ENCODE results near the gene CHRNA4. TPM values are rescaled to one million over a fixed set of nuclear protein-coding genes. Genes with fewer than 3 reads are reported as not detected.

CHRNA4 gene
- polyA plus RNA-seq, 1 of the 3 experiments (the other 2 are of a cell fraction), result not detected

DNA sequence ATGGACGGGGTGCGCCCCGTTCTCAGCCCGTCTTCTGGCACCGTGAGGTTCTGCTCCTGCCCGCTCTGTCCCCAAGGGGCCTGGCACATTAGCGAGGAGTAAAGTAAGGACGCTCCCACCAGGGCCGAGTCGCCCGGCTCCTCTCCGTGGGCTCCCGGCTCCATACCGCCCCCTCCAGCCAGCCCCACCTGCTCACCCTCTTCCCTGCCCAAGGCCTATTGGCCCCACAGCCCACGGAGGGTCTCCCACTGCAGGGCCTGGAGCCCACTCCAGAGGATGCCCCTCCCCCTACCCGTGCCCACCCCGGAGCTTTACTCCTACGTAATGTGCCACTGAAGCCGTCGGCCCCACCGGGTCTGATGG, 47.5 kb upstream of the CHRNA4 start (continued):
- TF ChIP-seq RFX5 (IDR thresholded peaks at IDR 0.05; ENCODE audit: low read length), result no peak

DNA sequence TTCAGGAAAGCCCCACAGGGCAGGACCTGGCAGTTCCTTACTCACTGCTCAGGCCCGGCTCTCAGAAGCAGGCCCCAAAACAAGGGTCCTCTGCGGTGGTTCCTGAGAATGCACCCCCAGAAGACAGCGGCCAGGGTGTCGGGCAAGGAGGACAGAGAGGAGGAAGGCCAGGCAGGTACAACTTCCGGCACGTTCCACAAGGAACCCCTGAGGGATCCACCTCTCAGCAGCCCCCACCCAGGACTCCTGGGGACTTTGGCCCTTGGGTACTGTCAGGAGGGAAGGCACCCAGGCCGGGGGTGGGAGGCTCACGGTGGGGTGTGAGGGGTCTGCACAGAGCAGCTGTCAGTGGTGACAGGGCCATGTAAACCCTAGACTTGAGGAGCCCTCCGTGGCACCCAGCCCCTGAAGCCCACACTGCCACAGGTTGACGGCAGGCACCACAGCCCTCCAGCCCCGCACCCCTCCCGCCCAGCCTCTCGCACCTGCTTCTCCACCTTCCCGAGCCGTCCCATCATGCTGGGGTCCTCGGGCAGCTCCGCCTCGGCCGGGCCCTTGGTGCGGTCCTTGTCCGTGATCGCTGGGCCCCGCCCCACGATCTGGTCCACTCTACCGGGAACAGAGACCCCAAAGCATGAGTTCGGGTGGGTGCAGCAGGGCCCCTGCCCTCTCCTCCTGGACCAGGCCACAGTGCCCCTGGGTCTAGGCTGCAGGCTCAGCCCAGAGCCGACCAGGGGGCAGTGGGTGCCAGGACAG, 47.0 kb upstream of the CHRNA4 start:
- H3K9me2 ChIP-seq, result no peaks in the 10 kb centered on the region
- H3K79me2 ChIP-seq (ENCODE audit: insufficient read depth), result no peaks in the 10 kb centered on the region
- H3K9ac ChIP-seq, result no peak overlapping the region
- TF ChIP-seq NRF1 (IDR thresholded peaks at IDR 0.05; ENCODE audit: low read depth, low read length) (no peak), TEAD4 (IDR thresholded peaks at IDR 0.05; ENCODE audit: borderline replicate concordance, insufficient read depth) (no peak), NFIC (IDR thresholded peaks at IDR 0.05; ENCODE audit: borderline replicate concordance) (no peak), PBX3 (IDR thresholded peaks at IDR 0.05) (no peak)
- no peaks in the 10 kb centered on the region for H4K20me1 ChIP-seq (ENCODE audit: insufficient read depth)
- H3K4me2 ChIP-seq, result no peak overlapping the region
- no peaks in the 10 kb centered on the region for H3K27me3 ChIP-seq (ENCODE audit: insufficient read depth)
- DNase-seq, result no peak
- no peak overlapping the region for H3K4me3 ChIP-seq (ENCODE audit: low read depth in 2 of 2, low read length in 1 of 2)
- H3K36me3 ChIP-seq (replicated peaks in 1 of 2; ENCODE audit: control insufficient read depth in 1 of 2, insufficient read depth in 2 of 2, low read length in 1 of 2), result no peaks in the 10 kb centered on the region
- no peaks in the 10 kb centered on the region for H3F3A ChIP-seq (replicated peaks; ENCODE audit: insufficient read depth)
- no peak overlapping the region for H2AFZ ChIP-seq (ENCODE audit: low read depth)
- no peaks in the 10 kb centered on the region for H3K9me3 ChIP-seq
- WGBS (ENCODE audit: low lambda C conversion rate), result 78% methylated on average over 15 of the region's 27 CpGs
- peaks cover 0 to 22% of the 10 kb centered on the region in 2 experiments; a peak in 1 of 4 replicates for H3K4me1 ChIP-seq (ENCODE audit: control insufficient read depth in 1 of 2, insufficient read depth in 2 of 2, low read depth in 1 of 2, low read length in 1 of 2)
- H3K27ac ChIP-seq (ENCODE audit: low read depth in 2 of 2, low read length in 1 of 2), result no peak overlapping the region
- CTCF ChIA-PET, result no interaction called here
- POLR2A ChIA-PET, result no interaction called here

GRCh38 chr20:63406617-63407245, 45.6 kb upstream of the CHRNA4 start:
- POLR2A ChIA-PET, result no interaction called here
- Histone ChIP-seq H3F3A (replicated peaks; ENCODE audit: insufficient read depth) (no peaks in the 10 kb centered on the region), H3K9ac (no peak overlapping the region), H3K4me1 (ENCODE audit: control insufficient read depth in 1 of 2, insufficient read depth in 2 of 2, low read depth in 1 of 2, low read length in 1 of 2) (peaks cover 0 to 36% of the 10 kb centered on the region in 2 experiments; a peak in 1 of 4 replicates), H3K4me3 (ENCODE audit: low read depth in 2 of 2, low read length in 1 of 2) (no peak overlapping the region), H3K27ac (ENCODE audit: low read depth in 2 of 2, low read length in 1 of 2) (no peak overlapping the region), H3K4me2 (no peak overlapping the region), H3K27me3 (ENCODE audit: insufficient read depth) (no peaks in the 10 kb centered on the region), H4K20me1 (ENCODE audit: insufficient read depth) (no peaks in the 10 kb centered on the region), H3K9me3 (no peaks in the 10 kb centered on the region), H3K36me3 (replicated peaks in 1 of 2; ENCODE audit: control insufficient read depth in 1 of 2, insufficient read depth in 2 of 2, low read length in 1 of 2) (no peaks in the 10 kb centered on the region), H3K9me2 (no peaks in the 10 kb centered on the region), H2AFZ (ENCODE audit: low read depth) (no peak overlapping the region), H3K79me2 (ENCODE audit: insufficient read depth) (no peaks in the 10 kb centered on the region)
- WGBS (ENCODE audit: low lambda C conversion rate), result 87% methylated on average over 21 of the region's 60 CpGs
- DNase-seq, result no peak
- TF ChIP-seq GATA2 (CRISPR knock-in tag; IDR thresholded peaks at IDR 0.05) (no peak), FOXM1 (IDR thresholded peaks at IDR 0.05; ENCODE audit: low read depth) (no peak), NRF1 (IDR thresholded peaks at IDR 0.05; ENCODE audit: low read depth, low read length) (no peak), SIN3A (IDR thresholded peaks at IDR 0.05; ENCODE audit: borderline replicate concordance, low read depth, low read length) (no peak), NFIC (IDR thresholded peaks at IDR 0.05; ENCODE audit: borderline replicate concordance) (no peak), USF1 (IDR thresholded peaks at IDR 0.05; ENCODE audit: borderline replicate concordance, low read depth) (no peak), RCOR1 (IDR thresholded peaks at IDR 0.05; ENCODE audit: low read length) (no peak), EP300 (IDR thresholded peaks at IDR 0.05; ENCODE audit: borderline replicate concordance in 1 of 2, low read depth in 1 of 2, low read length in 1 of 2) (no peak), CHD2 (IDR thresholded peaks at IDR 0.05; ENCODE audit: low read length, partially characterized antibody) (no peak), RXRA (IDR thresholded peaks at IDR 0.05; ENCODE audit: borderline replicate concordance, low read depth) (no peak), PBX3 (IDR thresholded peaks at IDR 0.05) (no peak), TAF1 (IDR thresholded peaks at IDR 0.05; ENCODE audit: borderline replicate concordance, low read depth, low read length) (no peak), FOXJ3 (CRISPR knock-in tag; IDR thresholded peaks at IDR 0.05) (no peak), RFX5 (IDR thresholded peaks at IDR 0.05; ENCODE audit: low read length) (no peak)
- TF ChIP-seq, protein P1, sequence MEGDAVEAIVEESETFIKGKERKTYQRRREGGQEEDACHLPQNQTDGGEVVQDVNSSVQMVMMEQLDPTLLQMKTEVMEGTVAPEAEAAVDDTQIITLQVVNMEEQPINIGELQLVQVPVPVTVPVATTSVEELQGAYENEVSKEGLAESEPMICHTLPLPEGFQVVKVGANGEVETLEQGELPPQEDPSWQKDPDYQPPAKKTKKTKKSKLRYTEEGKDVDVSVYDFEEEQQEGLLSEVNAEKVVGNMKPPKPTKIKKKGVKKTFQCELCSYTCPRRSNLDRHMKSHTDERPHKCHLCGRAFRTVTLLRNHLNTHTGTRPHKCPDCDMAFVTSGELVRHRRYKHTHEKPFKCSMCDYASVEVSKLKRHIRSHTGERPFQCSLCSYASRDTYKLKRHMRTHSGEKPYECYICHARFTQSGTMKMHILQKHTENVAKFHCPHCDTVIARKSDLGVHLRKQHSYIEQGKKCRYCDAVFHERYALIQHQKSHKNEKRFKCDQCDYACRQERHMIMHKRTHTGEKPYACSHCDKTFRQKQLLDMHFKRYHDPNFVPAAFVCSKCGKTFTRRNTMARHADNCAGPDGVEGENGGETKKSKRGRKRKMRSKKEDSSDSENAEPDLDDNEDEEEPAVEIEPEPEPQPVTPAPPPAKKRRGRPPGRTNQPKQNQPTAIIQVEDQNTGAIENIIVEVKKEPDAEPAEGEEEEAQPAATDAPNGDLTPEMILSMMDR (IDR thresholded peaks at IDR 0.05), result no peak
- TF ChIP-seq, protein P2, sequence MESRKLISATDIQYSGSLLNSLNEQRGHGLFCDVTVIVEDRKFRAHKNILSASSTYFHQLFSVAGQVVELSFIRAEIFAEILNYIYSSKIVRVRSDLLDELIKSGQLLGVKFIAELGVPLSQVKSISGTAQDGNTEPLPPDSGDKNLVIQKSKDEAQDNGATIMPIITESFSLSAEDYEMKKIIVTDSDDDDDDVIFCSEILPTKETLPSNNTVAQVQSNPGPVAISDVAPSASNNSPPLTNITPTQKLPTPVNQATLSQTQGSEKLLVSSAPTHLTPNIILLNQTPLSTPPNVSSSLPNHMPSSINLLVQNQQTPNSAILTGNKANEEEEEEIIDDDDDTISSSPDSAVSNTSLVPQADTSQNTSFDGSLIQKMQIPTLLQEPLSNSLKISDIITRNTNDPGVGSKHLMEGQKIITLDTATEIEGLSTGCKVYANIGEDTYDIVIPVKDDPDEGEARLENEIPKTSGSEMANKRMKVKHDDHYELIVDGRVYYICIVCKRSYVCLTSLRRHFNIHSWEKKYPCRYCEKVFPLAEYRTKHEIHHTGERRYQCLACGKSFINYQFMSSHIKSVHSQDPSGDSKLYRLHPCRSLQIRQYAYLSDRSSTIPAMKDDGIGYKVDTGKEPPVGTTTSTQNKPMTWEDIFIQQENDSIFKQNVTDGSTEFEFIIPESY (IDR thresholded peaks at IDR 0.05; ENCODE audit: borderline replicate concordance, low read depth), result no peak
- CTCF ChIA-PET, result no interaction called here

All from SK-N-SH (cell line).